Lung microvascular endothelial cell (primary cell): ENCODE measurements around the gene FRYL. TPM values are rescaled to one million over a fixed set of nuclear protein-coding genes. Genes with fewer than 3 reads are reported as not detected.
"Not testable (repeated sequence)": the region's sequence is repeated elsewhere in the genome, so short reads cannot be mapped to it uniquely, and the experiment has no call there.

ENCODE experiments used
- DNase-seq, 2 donors: peaks; one replicate each; pipeline versions ENCODE4 v3.0.0 to v3.0.0-alpha.2; 2010; ENCODE audit warnings: low read depth in 2 of 2
- total RNA-seq: library from RNA; depleted of rRNA; stranded (reverse); fragments of >200 nt; gene quantifications from 2 replicates; pipeline ENCODE4 v1.2.1, GENCODE V29; 2014

The FRYL gene
- total RNA-seq, 1 donor from 2014 or later: 76.2 TPM

GRCh38 chr4:48699475-48699874 is 80.6 kb downstream of the FRYL start:
- peak in 1 of 2 donors; percentile 48 for DNase-seq

DNA sequence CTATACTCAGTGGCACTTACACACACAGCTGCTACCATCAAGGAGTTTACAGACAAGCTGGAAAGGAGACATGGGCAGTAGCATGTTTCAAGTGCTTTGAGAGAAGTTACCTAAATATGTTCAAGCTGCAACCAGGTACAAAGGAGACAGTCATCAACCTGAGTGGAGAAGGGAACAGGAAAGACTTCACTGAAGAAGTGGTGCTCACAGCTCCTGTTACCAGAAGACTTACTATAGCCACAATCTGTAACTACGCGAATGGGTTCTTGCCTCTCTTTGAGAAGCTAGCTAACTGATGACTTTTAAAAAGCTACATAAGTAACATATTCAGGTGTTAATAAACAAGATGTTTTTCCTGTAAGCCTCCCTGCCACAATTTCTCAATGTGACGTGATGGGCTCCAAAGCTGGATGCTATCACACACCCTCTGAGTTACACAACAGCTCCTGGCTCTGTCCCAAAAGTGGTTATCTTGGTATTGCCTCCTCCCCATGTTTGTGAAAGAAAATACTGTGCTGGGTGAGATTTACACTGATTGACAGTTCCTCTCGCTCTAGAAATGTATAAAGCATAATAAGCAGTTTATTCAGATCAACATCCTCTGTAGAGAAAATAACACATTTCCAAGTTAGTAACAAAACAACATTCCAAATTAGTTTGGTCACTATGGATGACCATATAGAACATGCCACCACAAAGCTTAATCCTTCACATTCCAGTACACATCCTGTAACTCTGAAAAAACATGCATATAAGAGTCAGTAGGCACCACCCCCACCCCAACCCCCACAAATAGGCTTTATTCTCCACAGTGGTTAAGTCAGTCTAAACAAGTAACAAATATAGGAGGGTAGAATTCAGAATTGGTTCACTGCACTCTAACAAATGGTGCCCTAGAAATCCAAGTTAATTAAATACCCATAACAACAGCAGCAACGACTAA is 81.8 kb downstream of the FRYL start:
- DNase-seq: peak; percentile 35 to 78

- DNase-seq: not testable (repeated sequence)
These were observed 82.6 kb downstream of the FRYL start for GRCh38 chr4:48697516-48697915.

GRCh38 chr4:48694824-48695223 is 85.3 kb downstream of the FRYL start:
- no peak for DNase-seq

GRCh38 chr4:48693856-48694574 is 86.1 kb downstream of the FRYL start:
- DNase-seq: no peak

DNA sequence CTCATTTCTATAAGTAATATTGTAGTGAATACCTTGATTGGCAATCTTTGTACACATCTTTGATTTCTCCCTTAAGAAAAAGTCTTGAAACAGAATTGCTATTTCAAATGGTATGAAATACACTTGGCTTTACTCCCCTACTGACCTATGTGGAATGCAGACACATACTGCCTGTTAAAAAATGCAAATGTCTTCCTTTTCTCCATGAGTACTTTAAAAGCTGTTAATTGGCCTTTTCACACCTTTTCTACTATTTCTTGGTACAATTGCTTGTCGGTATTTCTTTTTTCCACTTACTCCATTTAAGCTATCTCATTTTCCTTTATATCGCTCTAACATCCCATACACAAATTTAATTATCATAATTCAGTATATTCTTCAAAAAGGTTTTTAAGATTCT is 87.2 kb downstream of the FRYL start:
- no peak for DNase-seq

DNA sequence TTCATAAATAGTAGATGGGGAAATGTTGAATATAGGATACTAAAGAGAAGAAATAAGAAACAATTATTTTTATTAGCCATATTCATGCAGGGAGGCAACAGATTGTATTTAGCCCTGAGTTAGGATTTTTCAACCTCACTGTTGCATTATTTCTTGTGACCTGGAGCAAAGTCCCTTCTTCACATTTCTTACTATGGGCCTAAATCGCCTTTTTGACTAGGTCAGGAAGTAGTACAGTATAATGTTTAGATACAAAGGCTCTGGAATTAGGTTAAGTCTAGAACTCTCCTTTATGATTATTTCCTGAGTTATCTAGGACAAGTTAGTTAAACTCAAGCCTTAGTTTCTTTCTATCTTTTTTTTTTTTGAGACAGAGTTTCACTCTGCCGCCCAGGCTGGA is 88.0 kb downstream of the FRYL start:
- DNase-seq: no peak

DNA sequence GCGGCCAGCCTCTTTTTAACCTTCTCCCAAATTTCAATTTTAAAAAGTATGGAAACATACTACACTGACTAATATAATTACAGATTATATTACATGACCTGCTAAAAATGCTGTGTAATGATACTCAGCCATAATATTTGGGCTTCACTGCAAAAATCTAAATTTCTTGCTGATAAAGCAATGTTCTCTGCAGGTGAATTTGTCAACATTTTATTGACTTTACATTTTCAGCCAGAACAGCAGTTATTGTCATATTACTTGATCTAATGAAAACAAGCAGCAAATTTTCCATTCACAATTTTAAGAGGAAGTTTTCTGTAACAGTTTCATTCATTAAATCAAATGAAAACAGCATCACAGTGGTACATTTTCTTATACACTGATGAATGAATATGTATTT is 91.1 kb downstream of the FRYL start:
- DNase-seq: no peak

GRCh38 chr4:48687313-48688051 is 92.6 kb downstream of the FRYL start:
- no peak for DNase-seq

DNA sequence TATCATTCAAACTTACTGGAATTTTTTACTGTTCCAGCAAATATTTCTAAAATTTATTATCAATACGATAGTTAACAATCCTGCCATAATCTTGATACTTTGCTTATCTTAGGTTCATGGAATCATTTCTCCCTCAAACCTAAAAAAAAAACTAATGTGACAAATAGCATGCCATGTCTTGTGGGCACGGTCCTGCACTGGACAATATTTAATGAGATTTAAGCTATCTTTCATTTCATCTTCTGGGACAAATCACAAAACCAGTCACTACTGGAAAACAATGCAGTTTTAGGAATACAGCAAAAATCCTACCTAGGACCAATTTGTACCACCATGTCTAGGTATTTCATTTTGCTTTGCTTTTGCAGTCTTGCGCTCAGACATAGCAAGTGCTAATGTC is 93.7 kb downstream of the FRYL start:
- no peak for DNase-seq

- peak in 1 of 2 donors; percentile 40 for DNase-seq
These were observed 96.1 kb downstream of the FRYL start for GRCh38 chr4:48683784-48684666.

DNA sequence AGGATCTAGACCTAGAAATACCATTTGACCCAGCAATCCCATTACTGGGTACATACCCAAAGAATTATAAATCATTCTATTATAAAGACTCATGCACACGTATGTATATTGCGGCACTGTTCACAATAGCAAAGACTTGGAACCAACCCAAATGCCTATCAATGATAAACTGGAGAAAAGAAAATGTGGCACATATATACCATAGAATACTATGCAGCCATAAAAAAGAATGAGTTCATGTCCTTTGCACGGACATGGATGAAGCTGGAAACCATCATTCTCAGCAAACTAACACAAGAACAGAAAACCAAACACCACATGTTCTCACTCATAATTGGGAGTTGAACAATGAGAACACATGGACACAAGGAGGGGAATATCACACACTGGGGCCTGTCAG is 97.2 kb downstream of the FRYL start:
- DNase-seq: not testable (repeated sequence)

- DNase-seq: peak; percentile 66 to 71
These were observed 98.2 kb downstream of the FRYL start for GRCh38 chr4:48681856-48682255.

GRCh38 chr4:48680848-48681568 is 99.1 kb downstream of the FRYL start:
- no peak for DNase-seq

- no peak for DNase-seq
These were observed 106.5 kb downstream of the FRYL start for GRCh38 chr4:48673537-48673936.

- no peak for DNase-seq
These were observed 109.5 kb downstream of the FRYL start for GRCh38 chr4:48670587-48670986.

GRCh38 chr4:48669086-48669485 is 111.0 kb downstream of the FRYL start:
- DNase-seq: no peak

DNA sequence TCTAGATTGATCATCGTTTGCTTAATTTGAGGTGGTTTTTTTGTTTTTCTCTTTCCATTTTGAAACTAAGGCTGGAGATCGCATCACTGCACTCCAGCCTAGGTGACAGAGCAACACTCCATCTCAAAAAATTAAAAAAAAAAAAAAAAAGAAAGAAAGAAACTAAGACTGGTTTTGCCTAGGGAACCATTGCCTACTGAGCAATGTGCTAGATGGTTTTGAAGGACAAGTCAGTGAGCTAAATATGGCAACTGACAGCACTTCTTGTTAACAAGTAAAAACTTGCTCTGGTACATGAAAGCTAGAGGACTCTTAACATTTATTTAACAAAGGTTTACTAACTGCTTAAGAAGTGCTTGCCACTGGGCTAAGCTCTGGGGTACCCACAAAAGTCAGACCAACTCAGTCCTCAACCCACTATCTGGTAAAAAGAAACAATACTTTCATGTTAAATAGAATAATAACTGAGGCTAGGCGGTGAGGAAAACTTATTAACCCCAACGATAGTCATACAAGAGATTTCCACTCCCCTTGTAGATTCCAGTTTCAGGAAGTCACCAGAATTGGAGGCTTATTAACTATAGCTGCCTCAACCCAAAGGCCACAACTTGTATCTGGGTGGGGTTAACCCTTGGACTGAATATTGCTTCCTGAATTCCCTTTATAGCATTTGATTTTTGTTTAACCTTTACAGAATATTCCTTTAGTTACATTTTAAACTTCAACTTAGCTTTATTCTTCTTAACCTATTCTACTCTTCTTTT is 111.6 kb downstream of the FRYL start:
- DNase-seq: peak in 1 of 2 donors; percentile 14

- peak; percentile 73 to 80 for DNase-seq
These were observed 112.9 kb downstream of the FRYL start for GRCh38 chr4:48667148-48667547.
